Activated CD4-positive, alpha-beta T cell treated with anti-CD3 and anti-CD28 coated beads for 1 hour (primary cell): ENCODE measurements around the gene ZNF497.
A peak's percentile ranks its signal among the peaks of the same experiment; 100 is the strongest.
"Not testable (repeated sequence)": the region's sequence is repeated elsewhere in the genome, so short reads cannot be mapped to it uniquely, and the experiment has no call there.

ENCODE experiments used
- DNase-seq: peaks from one replicate; pipeline ENCODE4 v3.0.0-alpha.2; 2020

The ZNF497 gene

DNA sequence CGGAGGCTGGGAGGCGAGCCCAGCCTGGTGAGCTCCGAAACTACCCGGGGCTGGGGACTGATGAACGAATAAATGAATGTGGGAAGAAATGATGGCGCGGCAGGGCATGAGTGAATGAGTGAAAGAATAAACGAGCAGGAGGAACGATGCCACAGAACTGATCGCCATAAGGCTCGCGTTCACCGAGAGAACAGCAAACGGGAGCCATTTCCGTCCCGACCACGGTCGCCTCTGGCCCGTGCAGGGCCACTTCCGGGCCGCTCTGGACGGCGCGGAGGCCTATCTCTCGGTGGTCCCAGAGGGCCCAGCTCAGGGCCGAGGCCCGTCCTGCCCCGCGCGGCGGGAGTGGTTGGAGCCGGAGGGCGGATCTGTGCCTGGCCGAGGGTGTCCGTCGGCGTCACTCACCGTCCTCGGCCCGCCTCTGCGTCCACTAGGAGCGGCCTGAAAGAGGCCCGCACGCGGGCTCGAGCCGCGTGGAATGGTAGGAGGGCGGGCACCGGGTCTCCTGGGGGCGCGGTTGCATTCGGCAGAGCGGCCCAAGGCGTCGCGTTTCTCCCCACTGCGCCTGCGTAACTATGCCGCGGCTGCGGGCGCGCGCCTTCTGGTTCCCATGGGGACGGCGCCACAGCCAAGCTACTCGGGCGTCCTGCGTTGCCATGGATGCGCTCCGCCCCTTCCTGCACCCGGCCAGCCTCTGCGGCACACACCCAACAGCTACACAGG lies at the start of gene ZNF497:
Gene ZNF497, minus strand, starts transcription at position 480 of the 723 bp plus-strand sequence. CDS start 5,116 bp downstream, outside the sequence.
- DNase-seq: peak; percentile 96

- DNase-seq: no peak
Measured at GRCh38 chr19:58409010-58409790, 46.6 kb upstream of the ZNF497 start.

- DNase-seq: peak; percentile 90
Measured at GRCh38 chr19:58408152-58409009, 45.8 kb upstream of the ZNF497 start, which contains the start of gene ZNF584. ZNF584 (plus strand) TSS chr19:58408649; CDS start chr19:58409148, 499 bp downstream.

- no peak for DNase-seq
Measured at GRCh38 chr19:58407658-58408151, 45.2 kb upstream of the ZNF497 start.

DNA sequence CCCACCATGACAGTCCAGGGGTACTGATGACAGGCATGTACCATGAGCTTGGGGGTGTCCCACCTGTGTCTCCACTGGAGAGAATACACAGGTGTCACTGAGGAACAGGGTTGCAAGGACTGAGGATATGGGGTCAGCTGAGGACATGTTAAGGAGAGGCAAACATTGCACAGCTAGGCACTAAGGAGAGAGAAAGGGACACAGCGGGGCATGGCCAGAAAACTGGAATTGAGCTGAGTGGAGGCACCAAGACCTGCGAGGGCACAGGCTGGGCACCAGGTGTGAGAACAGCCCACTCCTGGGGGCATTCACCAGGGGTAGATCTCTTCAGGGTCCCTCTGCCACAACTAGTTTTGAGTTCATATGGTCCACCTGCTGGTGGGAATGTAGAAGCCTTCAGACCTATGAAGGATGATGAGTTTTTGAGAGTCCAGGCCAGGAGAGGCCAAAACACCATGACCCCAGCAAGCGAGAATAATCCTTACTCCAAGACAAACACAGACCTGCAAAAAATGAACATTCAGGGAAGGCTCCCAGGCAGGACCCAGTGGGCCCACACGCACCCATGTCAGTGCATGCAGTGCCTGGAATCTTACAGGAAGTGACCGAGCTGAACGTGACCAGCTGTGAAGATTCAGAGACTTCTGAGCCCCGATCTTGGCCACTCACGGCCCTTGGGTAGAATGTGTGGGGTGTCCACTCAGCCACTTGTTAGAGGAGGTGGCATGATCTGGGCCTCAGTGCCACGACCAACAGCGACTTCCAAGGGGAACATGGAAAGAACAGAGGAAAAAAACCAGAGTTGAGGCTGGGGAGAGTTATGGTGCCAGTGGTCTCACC lies 44.5 kb upstream of the ZNF497 start:
- DNase-seq: no peak

DNA sequence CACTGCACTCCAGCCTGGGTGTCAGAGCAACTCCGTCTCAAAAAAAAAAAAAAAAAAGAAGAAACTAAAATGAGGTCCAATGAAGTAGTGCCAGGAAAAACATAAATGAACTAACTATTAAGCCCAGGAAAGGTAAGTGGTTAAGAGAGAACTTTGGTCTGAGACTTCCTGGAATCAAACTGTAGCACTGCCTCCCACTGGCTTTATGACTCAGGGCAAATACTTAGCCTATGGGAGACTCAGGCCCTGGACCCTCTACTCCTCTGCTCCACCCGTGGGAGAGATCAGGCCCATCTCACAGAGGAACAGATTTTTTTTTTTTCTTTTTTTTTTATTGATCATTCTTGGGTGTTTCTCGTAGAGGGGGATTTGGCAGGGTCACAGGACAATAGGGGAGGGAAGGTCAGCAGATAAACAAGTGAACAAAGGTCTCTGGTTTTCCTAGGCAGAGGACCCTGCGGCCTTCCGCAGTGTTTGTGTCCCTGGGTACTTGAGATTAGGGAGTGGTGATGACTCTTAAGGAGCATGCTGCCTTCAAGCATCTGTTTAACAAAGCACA lies 41.4 kb upstream of the ZNF497 start:
- not testable (repeated sequence) for DNase-seq

DNA sequence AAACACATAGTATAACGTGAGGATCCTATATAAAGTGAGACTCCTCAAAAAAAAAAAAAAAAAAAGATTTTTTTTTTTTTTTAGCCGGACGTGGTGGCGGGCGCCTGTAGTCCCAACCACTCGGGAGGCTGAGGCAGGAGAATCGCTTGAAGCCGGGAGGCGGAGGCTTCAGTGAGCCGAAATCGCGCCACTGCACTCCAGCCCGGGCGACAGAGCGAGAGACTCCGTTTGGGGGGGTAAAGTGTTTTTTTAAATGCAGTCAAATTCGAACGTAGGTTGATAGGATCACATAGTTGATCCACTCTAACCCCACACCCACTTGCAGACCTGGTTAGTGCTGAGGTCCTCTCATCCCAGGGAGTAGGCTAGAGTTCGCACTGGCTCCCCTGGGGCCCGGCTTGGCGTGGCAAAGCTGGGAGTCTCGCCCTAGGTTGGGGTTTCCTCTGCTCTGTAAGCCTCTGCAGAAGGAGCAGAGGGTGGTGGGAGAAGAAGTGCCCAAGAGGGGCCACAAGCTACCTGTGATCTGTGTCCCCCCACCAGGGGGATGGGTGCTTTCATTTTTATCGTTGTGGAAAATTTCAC lies 39.4 kb upstream of the ZNF497 start:
- DNase-seq: no peak

GRCh38 chr19:58400916-58401839 lies 38.6 kb upstream of the ZNF497 start:
- DNase-seq: peak; percentile 99

GRCh38 chr19:58400316-58400915 lies 37.9 kb upstream of the ZNF497 start:
- DNase-seq: no peak

- no peak for DNase-seq
Measured at GRCh38 chr19:58399903-58400302, 37.4 kb upstream of the ZNF497 start.

DNA sequence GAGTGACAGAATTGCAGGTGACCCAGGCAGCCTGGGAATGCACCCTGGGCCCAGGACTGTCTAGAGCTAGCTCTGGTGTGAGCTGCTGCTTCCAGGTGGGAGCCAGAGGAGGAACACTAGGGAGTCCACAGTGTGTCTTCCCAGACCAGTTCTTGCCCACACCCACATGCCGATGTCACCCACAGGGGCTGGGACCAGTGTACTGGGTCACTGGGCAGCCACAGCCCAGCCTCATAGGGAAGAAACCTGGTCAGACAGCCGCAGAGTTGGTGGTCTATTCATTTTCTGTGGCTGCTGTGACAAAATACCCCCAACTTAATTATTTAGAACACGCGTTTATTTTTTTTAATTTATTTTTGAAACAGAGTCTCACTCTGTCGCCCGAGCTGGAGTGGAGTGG lies 36.0 kb upstream of the ZNF497 start:
- DNase-seq: no peak

- DNase-seq: no peak
Measured at GRCh38 chr19:58398087-58398486, 35.5 kb upstream of the ZNF497 start.

- DNase-seq: no peak
Measured at GRCh38 chr19:58397533-58398037, 35.0 kb upstream of the ZNF497 start.

GRCh38 chr19:58396691-58397532 lies 34.4 kb upstream of the ZNF497 start:
- no peak for DNase-seq

- DNase-seq: no peak
Measured at GRCh38 chr19:58395979-58396627, 33.6 kb upstream of the ZNF497 start.

- DNase-seq: no peak
Measured at GRCh38 chr19:58395220-58395978, 32.8 kb upstream of the ZNF497 start, which contains the start of gene RNF225. RNF225 (plus strand) TSS chr19:58395656; CDS start chr19:58396090, 434 bp downstream.

DNA sequence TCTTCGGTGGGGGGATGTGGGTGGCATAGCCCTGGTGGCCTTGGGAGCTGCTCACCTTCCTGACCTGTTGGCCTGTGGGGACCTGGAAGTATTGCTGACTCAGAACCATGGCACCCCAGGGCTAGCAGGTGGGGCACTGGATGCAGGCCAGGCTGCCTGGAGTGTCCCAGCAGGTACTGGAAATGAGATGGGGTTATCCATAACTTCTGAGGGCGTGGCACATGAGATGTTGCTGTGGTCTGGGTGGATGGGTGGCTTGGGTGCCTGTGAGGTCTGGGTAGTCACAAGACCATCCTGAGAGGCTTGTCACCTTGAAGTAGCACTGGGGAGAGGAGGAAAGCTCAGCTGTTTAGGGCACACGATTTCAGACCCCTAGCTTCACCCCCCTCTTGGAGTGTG lies 32.3 kb upstream of the ZNF497 start:
- DNase-seq: no peak
